B cell (primary cell): ENCODE data around the gene LARGE1. TPM values are rescaled to one million over a fixed set of nuclear protein-coding genes. Genes with fewer than 3 reads are reported as not detected.

Experiments
- ATAC-seq: fragments of 200-7000 bp; cut with Tn5 transposase; one replicate; pipeline ENCODE4 v1.10.0; 2021; ENCODE audit warnings: low read depth, mild to moderate bottlenecking, moderate number of reproducible peaks, moderate library complexity
- CTCF ChIA-PET: fragments of 350-600 bp; sonication (Branson Sonifier 250); formaldehyde crosslinking; loops from one replicate; lab custom pipeline; 2021; ENCODE audit warnings: antibody characterized with exemption, inconsistent platforms; lab: Charles Lee
- POLR2A ChIA-PET: fragments of 350-600 bp; sonication (Branson Sonifier 250); formaldehyde crosslinking; loops from one replicate; lab custom pipeline; 2021; ENCODE audit warnings: antibody characterized with exemption; lab: Charles Lee
- DNase-seq: peaks from one replicate; pipeline ENCODE4 v3.0.0; 2013
- H2AFZ ChIP-seq: 2 replicates; pipeline ENCODE4 v1.6.1; 2012; ENCODE audit warnings: mild to moderate bottlenecking, low read depth, low read length; ENCODE audit not compliant: insufficient read depth, poor library complexity, severe bottlenecking
- H3K27ac ChIP-seq, 2 donors: 1 replicate in 1 of 2; 2 replicates in 1 of 2; pipeline ENCODE4 v1.5.1; 2012 to 2013; ENCODE audit warnings: low read length in 2 of 2, mild to moderate bottlenecking in 2 of 2, moderate library complexity in 1 of 2
- H3K27me3 ChIP-seq, 4 experiments: fragments of 200-600 bp in 1 of 4; sonication (generic) in 1 of 4; replicated peaks in 1 of 4; 1 replicate in 2 of 4; 2 replicates in 2 of 4; pipeline versions ENCODE4 v1.6.1 to v1.7.0; 2013 to 2016; ENCODE audit warnings: low read length in 3 of 4, mild to moderate bottlenecking in 2 of 4, mixed read lengths in 1 of 4, moderate library complexity in 1 of 4; ENCODE audit not compliant: insufficient read depth in 4 of 4, control insufficient read depth in 3 of 4; ENCODE audit errors: control extremely low read depth in 1 of 4
- H3K36me3 ChIP-seq, 2 experiments: replicated peaks in 1 of 2; 1 replicate in 1 of 2; 2 replicates in 1 of 2; pipeline versions ENCODE4 v1.6.1 to v1.7.1; 2013; ENCODE audit warnings: low read length in 1 of 2; ENCODE audit not compliant: insufficient read depth in 2 of 2, control insufficient read depth in 1 of 2; ENCODE audit errors: control extremely low read depth in 1 of 2, extremely low read depth in 1 of 2
- H3K4me1 ChIP-seq, 2 donors: fragments of 200-600 bp in 1 of 2; sonication (generic) in 1 of 2; 1 replicate in 1 of 2; 2 replicates in 1 of 2; pipeline versions ENCODE4 v1.5.1 to v1.6.1; 2013 to 2017; ENCODE audit warnings: low read length in 2 of 2; ENCODE audit not compliant: control insufficient read depth in 2 of 2, insufficient read depth in 2 of 2
- H3K4me2 ChIP-seq: replicated peaks from 2 replicates; pipeline ENCODE3; 2012; ENCODE audit warnings: mild to moderate bottlenecking, low read depth, low read length; ENCODE audit not compliant: poor library complexity, severe bottlenecking
- H3K4me3 ChIP-seq, 5 experiments: fragments of 200-600 bp in 1 of 5; sonication (generic) in 1 of 5; 1 replicate in 3 of 5; 2 replicates in 2 of 5; pipeline versions ENCODE4 v1.5.1 to v1.7.0; 2011 to 2016; ENCODE audit warnings: low read length in 4 of 5, mild to moderate bottlenecking in 4 of 5, low read depth in 2 of 5, control low read depth in 1 of 5, moderate library complexity in 1 of 5; ENCODE audit not compliant: insufficient read depth in 1 of 5; ENCODE audit errors: control extremely low read depth in 1 of 5, extremely low read depth in 1 of 5
- H3K79me2 ChIP-seq: fragments of 200-600 bp; sonication (generic); one replicate; pipeline ENCODE4 v1.6.0; 2016; ENCODE audit warnings: low read length; ENCODE audit not compliant: control insufficient read depth, insufficient read depth
- H3K9ac ChIP-seq: fragments of 200-600 bp; sonication (generic); 2 replicates; pipeline ENCODE4 v1.6.1; 2017; ENCODE audit warnings: mild to moderate bottlenecking, low read length, moderate library complexity
- H3K9me3 ChIP-seq, 3 donors: one replicate each; pipeline versions ENCODE4 v1.6.1 to v1.7.1; 2013; ENCODE audit warnings: low read length in 2 of 3; ENCODE audit not compliant: control insufficient read depth in 2 of 3, insufficient read depth in 1 of 3; ENCODE audit errors: control extremely low read depth in 1 of 3
- H4K20me1 ChIP-seq: 2 replicates; pipeline ENCODE4 v1.6.0; 2012; ENCODE audit warnings: mild to moderate bottlenecking, low read length; ENCODE audit not compliant: insufficient read depth, control insufficient read depth, poor library complexity, severe bottlenecking
- H3K27ac Mint-ChIP-seq: one replicate; pipeline ENCODE4 v1.8.0; 2021; ENCODE audit warnings: mixed read lengths
- H3K27me3 Mint-ChIP-seq: one replicate; pipeline ENCODE4 v1.8.0; 2021; ENCODE audit warnings: mixed read lengths
- H3K4me1 Mint-ChIP-seq: one replicate; pipeline ENCODE4 v1.8.0; 2021; ENCODE audit warnings: mixed read lengths
- H3K4me3 Mint-ChIP-seq: one replicate; pipeline ENCODE4 v1.8.0; 2021; ENCODE audit warnings: mixed read lengths
- H3K9me3 Mint-ChIP-seq: one replicate; pipeline ENCODE4 v1.8.0; 2022; ENCODE audit warnings: mixed read lengths; ENCODE audit not compliant: insufficient read depth
- CTCF ChIP-seq: fragments of 200-600 bp; IDR thresholded peaks from one replicate; pipeline ENCODE4 v1.8.0; 2022; ENCODE audit warnings: antibody characterized with exemption, mild to moderate bottlenecking
- EZH2 ChIP-seq: IDR thresholded peaks from 2 replicates; pipeline ENCODE4 v1.6.1; 2012; ENCODE audit warnings: borderline replicate concordance, low read depth, mild to moderate bottlenecking, moderate library complexity, low read length; ENCODE audit not compliant: insufficient read depth, poor library complexity, severe bottlenecking
- WGBS: methylation state at CpG from one replicate; pipeline ENCODE4 v1.1.5; 2013; ENCODE audit warnings: missing lambda C conversion rate; ENCODE audit not compliant: insufficient coverage; 5-methylcytosine and 5-hydroxymethylcytosine counted together
- intact Hi-C: fragments of 100-400 bp; cut with micrococcal nuclease; formaldehyde crosslinking; loops from one replicate; pipeline ENCODE4 v1.10.0; 2022
- polyA plus RNA-seq: library from polyadenylated mRNA; depleted of rRNA; stranded (reverse); fragments of >200 nt; gene quantifications from 2 replicates; pipeline ENCODE4 v1.2.3, GENCODE V29; 2012
- total RNA-seq, 2 donors: library from RNA; stranded (reverse); fragments of 120-200 nt in 1 of 2; gene quantifications; 1 replicate in 1 of 2; 2 replicates in 1 of 2; pipeline versions ENCODE4 v1.2.3 to v1.2.4, GENCODE V29; 2013 to 2022

Gene LARGE1
- total and polyA plus RNA-seq, 2 donors (not counting 1 experiment from before 2014, with no cell fraction given): 20.7 to 82.0 TPM

GRCh38 chr22:33576205-33576604, 344.1 kb downstream of the LARGE1 start:
- Histone ChIP-seq H3K9ac (no peak overlapping the region), H3K36me3 (no peaks in the 10 kb centered on the region), H3K9me3 (no peaks in the 10 kb centered on the region), H4K20me1 (no peaks in the 10 kb centered on the region), H3K79me2 (peaks cover 29% of the 10 kb centered on the region), H2AFZ (no peak overlapping the region), H3K4me1 (peaks cover 75 to 82% of the 10 kb centered on the region in 2 donors), H3K4me3 (no peak overlapping the region), H3K27me3 (no peaks in the 10 kb centered on the region), H3K27ac (peak overlapping the region; percentile 26 to 72), H3K4me2 (peak overlapping the region; percentile 48)
- ATAC-seq (peak; percentile 67), DNase-seq (peak; percentile 44)
- Mint-ChIP-seq H3K9me3 (no peaks in the 10 kb centered on the region), H3K4me3 (peak overlapping the region; percentile 52), H3K27me3 (no peaks in the 10 kb centered on the region), H3K4me1 (peaks cover 81% of the 10 kb centered on the region), H3K27ac (peak overlapping the region; percentile 83)
- intact Hi-C loops: loop anchor here (1.0 kb wide), 1 partner anchor 8 kb away; no protein-coding TSS in a partner anchor
- WGBS: no CpG with 5 or more reads among the region's 3 CpGs
- TF ChIP-seq EZH2: no peak
- no peak for TF ChIP-seq CTCF
- ChIA-PET CTCF (interaction anchor here (1.0 to 13.8 kb wide), 7 partner anchors 9 to 342 kb away, joined by 3 to 185 read pairs (median 9); no protein-coding TSS in a partner anchor), POLR2A (interaction anchor here (0.6 to 1.2 kb wide), 3 partner anchors 56 to 305 kb away, joined by 3 to 4 read pairs (median 4); no protein-coding TSS in a partner anchor)

- H3K4me1 ChIP-seq: peaks cover 79 to 86% of the 10 kb centered on the region in 2 donors
- POLR2A ChIA-PET: interaction anchor here (0.6 to 1.2 kb wide), 3 partner anchors 56 to 304 kb away, joined by 3 to 4 read pairs (median 4); no protein-coding TSS in a partner anchor
- no peaks in the 10 kb centered on the region for H3K9me3 ChIP-seq
- no peaks in the 10 kb centered on the region for H3K27me3 ChIP-seq
- peak overlapping the region; percentile 83 for H3K27ac Mint-ChIP-seq
- H3K9me3 Mint-ChIP-seq: no peaks in the 10 kb centered on the region
- peak overlapping the region; percentile 48 for H3K4me2 ChIP-seq
- TF ChIP-seq EZH2 (no peak), CTCF (no peak)
- no peaks in the 10 kb centered on the region for H4K20me1 ChIP-seq
- no peak overlapping the region for H3K4me3 ChIP-seq
- H3K9ac ChIP-seq: no peak overlapping the region
- DNase-seq: no peak
- no peaks in the 10 kb centered on the region for H3K36me3 ChIP-seq
- no CpG with 5 or more reads among the region's 7 CpGs for WGBS
- CTCF ChIA-PET: interaction anchor here (1.0 to 13.8 kb wide), 8 partner anchors 9 to 343 kb away, joined by 3 to 185 read pairs (median 8); no protein-coding TSS in a partner anchor
- H2AFZ ChIP-seq: no peak overlapping the region
- no peaks in the 10 kb centered on the region for H3K27me3 Mint-ChIP-seq
- peak overlapping the region; percentile 52 for H3K4me3 Mint-ChIP-seq
- H3K27ac ChIP-seq: peak overlapping the region; percentile 26 to 72
- peaks cover 31% of the 10 kb centered on the region for H3K79me2 ChIP-seq
- intact Hi-C loops: loop anchor here (1.0 kb wide), 1 partner anchor 7 kb away; no protein-coding TSS in a partner anchor
- no peak for ATAC-seq
- peaks cover 85% of the 10 kb centered on the region for H3K4me1 Mint-ChIP-seq
Measured at GRCh38 chr22:33575771-33576170, 344.5 kb downstream of the LARGE1 start.
